Measurements from ENCODE around the gene PCDHGC3. TPM values are rescaled to one million over a fixed set of nuclear protein-coding genes. Genes with fewer than 3 reads are reported as not detected.
A peak's percentile ranks its signal among the peaks of the same experiment; 100 is the strongest.

PCDHGC3 gene
- total RNA-seq, 3 donors from 2014 or later (not counting 1 experiment from before 2014, with no cell fraction given) = 0.68 to 1.5 (median 0.75) TPM

DNA sequence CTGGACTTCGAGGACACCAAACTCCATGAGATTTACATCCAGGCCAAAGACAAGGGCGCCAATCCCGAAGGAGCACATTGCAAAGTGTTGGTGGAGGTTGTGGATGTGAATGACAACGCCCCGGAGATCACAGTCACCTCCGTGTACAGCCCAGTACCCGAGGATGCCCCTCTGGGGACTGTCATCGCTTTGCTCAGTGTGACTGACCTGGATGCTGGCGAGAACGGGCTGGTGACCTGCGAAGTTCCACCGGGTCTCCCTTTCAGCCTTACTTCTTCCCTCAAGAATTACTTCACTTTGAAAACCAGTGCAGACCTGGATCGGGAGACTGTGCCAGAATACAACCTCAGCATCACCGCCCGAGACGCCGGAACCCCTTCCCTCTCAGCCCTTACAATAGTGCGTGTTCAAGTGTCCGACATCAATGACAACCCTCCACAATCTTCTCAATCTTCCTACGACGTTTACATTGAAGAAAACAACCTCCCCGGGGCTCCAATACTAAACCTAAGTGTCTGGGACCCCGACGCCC is 1.3 kb downstream of the PCDHGC3 start:
- no peaks in the 10 kb centered on the region for H3K36me3 Mint-ChIP-seq
- DNase-seq = no peak
- peaks cover 19 to 22% of the 10 kb centered on the region in 2 donors for H3K4me1 Mint-ChIP-seq
- Histone ChIP-seq H3K27ac (ENCODE audit: low read length) (no peak overlapping the region), H3K4me1 (ENCODE audit: control insufficient read depth, insufficient read depth, low read length) (peaks cover 17% of the 10 kb centered on the region), H3K9me3 (ENCODE audit: control insufficient read depth, insufficient read depth, low read length) (no peaks in the 10 kb centered on the region), H3K4me3 (ENCODE audit: low read length) (no peak overlapping the region), H3K36me3 (ENCODE audit: control insufficient read depth, insufficient read depth, low read length) (no peaks in the 10 kb centered on the region), H3K27me3 (ENCODE audit: control insufficient read depth, insufficient read depth, low read length) (peaks cover 28% of the 10 kb centered on the region)
- peaks cover 55% of the 10 kb centered on the region in 2 donors for H3K27me3 Mint-ChIP-seq (ENCODE audit: low read depth in 2 of 2)
- H3K27ac Mint-ChIP-seq = no peak overlapping the region
- WGBS (ENCODE audit: insufficient coverage) = 26% methylated on average over 24 of the region's 24 CpGs
- peak overlapping the region; percentile 58 for H3K4me3 Mint-ChIP-seq
- no peaks in the 10 kb centered on the region for H3K9me3 Mint-ChIP-seq
- intact Hi-C loops (cut with micrococcal nuclease) = no loop called here
- TF ChIP-seq, protein P1, sequence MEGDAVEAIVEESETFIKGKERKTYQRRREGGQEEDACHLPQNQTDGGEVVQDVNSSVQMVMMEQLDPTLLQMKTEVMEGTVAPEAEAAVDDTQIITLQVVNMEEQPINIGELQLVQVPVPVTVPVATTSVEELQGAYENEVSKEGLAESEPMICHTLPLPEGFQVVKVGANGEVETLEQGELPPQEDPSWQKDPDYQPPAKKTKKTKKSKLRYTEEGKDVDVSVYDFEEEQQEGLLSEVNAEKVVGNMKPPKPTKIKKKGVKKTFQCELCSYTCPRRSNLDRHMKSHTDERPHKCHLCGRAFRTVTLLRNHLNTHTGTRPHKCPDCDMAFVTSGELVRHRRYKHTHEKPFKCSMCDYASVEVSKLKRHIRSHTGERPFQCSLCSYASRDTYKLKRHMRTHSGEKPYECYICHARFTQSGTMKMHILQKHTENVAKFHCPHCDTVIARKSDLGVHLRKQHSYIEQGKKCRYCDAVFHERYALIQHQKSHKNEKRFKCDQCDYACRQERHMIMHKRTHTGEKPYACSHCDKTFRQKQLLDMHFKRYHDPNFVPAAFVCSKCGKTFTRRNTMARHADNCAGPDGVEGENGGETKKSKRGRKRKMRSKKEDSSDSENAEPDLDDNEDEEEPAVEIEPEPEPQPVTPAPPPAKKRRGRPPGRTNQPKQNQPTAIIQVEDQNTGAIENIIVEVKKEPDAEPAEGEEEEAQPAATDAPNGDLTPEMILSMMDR (IDR thresholded peaks at IDR 0.05) = no peak
- no peak for ATAC-seq

DNA sequence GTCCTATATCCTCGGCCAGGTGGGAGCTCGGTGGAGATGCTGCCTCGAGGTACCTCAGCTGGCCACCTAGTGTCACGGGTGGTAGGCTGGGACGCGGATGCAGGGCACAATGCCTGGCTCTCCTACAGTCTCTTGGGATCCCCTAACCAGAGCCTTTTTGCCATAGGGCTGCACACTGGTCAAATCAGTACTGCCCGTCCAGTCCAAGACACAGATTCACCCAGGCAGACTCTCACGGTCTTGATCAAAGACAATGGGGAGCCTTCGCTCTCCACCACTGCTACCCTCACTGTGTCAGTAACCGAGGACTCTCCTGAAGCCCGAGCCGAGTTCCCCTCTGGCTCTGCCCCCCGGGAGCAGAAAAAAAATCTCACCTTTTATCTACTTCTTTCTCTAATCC is 2.0 kb downstream of the PCDHGC3 start:
- no peak overlapping the region for H3K27ac Mint-ChIP-seq
- DNase-seq (no peak), ATAC-seq (no peak)
- no peaks in the 10 kb centered on the region for H3K36me3 Mint-ChIP-seq
- H3K4me1 ChIP-seq (ENCODE audit: control insufficient read depth, insufficient read depth, low read length) = peaks cover 17% of the 10 kb centered on the region
- no peaks in the 10 kb centered on the region for H3K9me3 ChIP-seq (ENCODE audit: control insufficient read depth, insufficient read depth, low read length)
- peaks cover 19 to 22% of the 10 kb centered on the region in 2 donors for H3K4me1 Mint-ChIP-seq
- no peaks in the 10 kb centered on the region for H3K9me3 Mint-ChIP-seq
- TF ChIP-seq, protein P1 (IDR thresholded peaks at IDR 0.05) = no peak
- H3K27ac ChIP-seq (ENCODE audit: low read length) = no peak overlapping the region
- H3K27me3 Mint-ChIP-seq (ENCODE audit: low read depth in 2 of 2) = peaks cover 60 to 62% of the 10 kb centered on the region in 2 donors
- no peak overlapping the region for H3K4me3 Mint-ChIP-seq
- H3K4me3 ChIP-seq (ENCODE audit: low read length) = no peak overlapping the region
- peaks cover 28% of the 10 kb centered on the region for H3K27me3 ChIP-seq (ENCODE audit: control insufficient read depth, insufficient read depth, low read length)
- WGBS (ENCODE audit: insufficient coverage) = 47% methylated on average over 13 of the region's 13 CpGs
- intact Hi-C loops (cut with micrococcal nuclease) = no loop called here
- no peaks in the 10 kb centered on the region for H3K36me3 ChIP-seq (ENCODE audit: control insufficient read depth, insufficient read depth, low read length)

DNA sequence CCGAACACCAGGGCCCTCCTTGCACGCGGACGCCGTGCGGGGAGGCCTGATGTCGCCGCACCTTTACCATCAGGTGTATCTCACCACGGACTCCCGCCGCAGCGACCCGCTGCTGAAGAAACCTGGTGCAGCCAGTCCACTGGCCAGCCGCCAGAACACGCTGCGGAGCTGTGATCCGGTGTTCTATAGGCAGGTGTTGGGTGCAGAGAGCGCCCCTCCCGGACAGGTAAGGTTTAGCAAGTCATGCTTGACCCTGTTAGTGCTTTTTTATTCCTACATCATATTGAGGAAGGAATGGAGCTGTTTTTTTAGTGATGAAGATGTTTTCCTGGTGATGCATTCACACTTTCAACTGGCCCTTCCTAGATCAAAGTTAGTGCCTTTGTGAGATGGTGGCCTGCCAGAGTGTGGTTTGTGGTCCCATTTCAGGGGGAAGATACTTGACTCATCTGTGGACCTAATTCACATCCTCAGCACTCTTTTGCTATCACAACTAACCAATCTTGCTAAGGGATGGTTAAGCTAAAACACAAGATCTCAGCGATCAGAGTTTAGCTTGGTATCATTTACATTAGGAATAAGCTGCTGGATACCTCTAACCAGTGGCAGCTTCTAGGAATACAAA is 2.7 kb downstream of the PCDHGC3 start:
- intact Hi-C loops (cut with micrococcal nuclease) = no loop called here
- WGBS (ENCODE audit: insufficient coverage) = 45% methylated on average over 20 of the region's 20 CpGs
- peaks cover 19 to 22% of the 10 kb centered on the region in 2 donors for H3K4me1 Mint-ChIP-seq
- TF ChIP-seq, protein P1 (IDR thresholded peaks at IDR 0.05) = no peak
- H3K27ac ChIP-seq (ENCODE audit: low read length) = no peak overlapping the region
- H3K27ac Mint-ChIP-seq = no peak overlapping the region
- H3K9me3 Mint-ChIP-seq = no peaks in the 10 kb centered on the region
- H3K4me3 Mint-ChIP-seq = no peak overlapping the region
- ATAC-seq = no peak
- peaks cover 17% of the 10 kb centered on the region for H3K4me1 ChIP-seq (ENCODE audit: control insufficient read depth, insufficient read depth, low read length)
- no peak overlapping the region for H3K4me3 ChIP-seq (ENCODE audit: low read length)
- H3K9me3 ChIP-seq (ENCODE audit: control insufficient read depth, insufficient read depth, low read length) = no peaks in the 10 kb centered on the region
- H3K27me3 ChIP-seq (ENCODE audit: control insufficient read depth, insufficient read depth, low read length) = peaks cover 28% of the 10 kb centered on the region
- no peaks in the 10 kb centered on the region for H3K36me3 Mint-ChIP-seq
- peaks cover 63 to 68% of the 10 kb centered on the region in 2 donors for H3K27me3 Mint-ChIP-seq (ENCODE audit: low read depth in 2 of 2)
- no peak for DNase-seq
- H3K36me3 ChIP-seq (ENCODE audit: control insufficient read depth, insufficient read depth, low read length) = no peaks in the 10 kb centered on the region

DNA sequence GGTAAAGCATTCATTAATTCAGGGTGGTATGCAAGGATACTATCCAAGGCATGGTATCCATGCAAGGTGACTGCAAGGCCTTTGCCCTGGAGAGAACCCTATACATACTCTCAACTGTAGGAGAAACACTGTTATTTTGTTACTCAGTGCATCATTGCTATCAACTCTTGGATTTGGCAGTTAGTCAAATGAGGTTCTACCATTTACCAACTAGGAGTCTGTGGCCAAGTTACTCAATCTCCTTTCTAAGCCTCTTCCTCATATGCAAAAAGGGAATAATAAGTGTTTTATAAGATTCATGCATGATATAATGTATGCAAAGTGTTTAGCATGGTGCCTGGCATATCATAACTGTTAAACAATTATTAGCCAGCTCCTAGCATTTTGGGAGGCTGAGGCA is 4.0 kb downstream of the PCDHGC3 start:
- no peaks in the 10 kb centered on the region for H3K36me3 Mint-ChIP-seq
- ATAC-seq (no peak), DNase-seq (no peak)
- no peak overlapping the region for H3K4me3 Mint-ChIP-seq
- peaks cover 22 to 24% of the 10 kb centered on the region in 2 donors for H3K4me1 Mint-ChIP-seq
- peaks cover 64 to 66% of the 10 kb centered on the region in 2 donors for H3K27me3 Mint-ChIP-seq (ENCODE audit: low read depth in 2 of 2)
- TF ChIP-seq, protein P1 (IDR thresholded peaks at IDR 0.05) = no peak
- Histone ChIP-seq H3K4me1 (ENCODE audit: control insufficient read depth, insufficient read depth, low read length) (peaks cover 21% of the 10 kb centered on the region), H3K9me3 (ENCODE audit: control insufficient read depth, insufficient read depth, low read length) (no peaks in the 10 kb centered on the region), H3K4me3 (ENCODE audit: low read length) (no peak overlapping the region), H3K36me3 (ENCODE audit: control insufficient read depth, insufficient read depth, low read length) (no peaks in the 10 kb centered on the region), H3K27ac (ENCODE audit: low read length) (no peak overlapping the region), H3K27me3 (ENCODE audit: control insufficient read depth, insufficient read depth, low read length) (peaks cover 30% of the 10 kb centered on the region)
- H3K9me3 Mint-ChIP-seq = no peaks in the 10 kb centered on the region
- no peak overlapping the region for H3K27ac Mint-ChIP-seq
- intact Hi-C loops (cut with micrococcal nuclease) = no loop called here
